HG02884 (cell line): Measurements from ENCODE around the gene STK32C.
"Not testable (repeated sequence)": the region's sequence is repeated elsewhere in the genome, so short reads cannot be mapped to it uniquely, and the experiment has no call there.

ENCODE experiments used
- ATAC-seq: cut with Tn5 transposase; IDR thresholded peaks from one replicate; pipeline ENCODE4 v1.9.1; 2021; ENCODE audit warnings: mild to moderate bottlenecking, moderate library complexity; ENCODE audit not compliant: unreplicated experiment

STK32C gene

GRCh38 chr10:132319853-132320653 lies 12.3 kb upstream of the STK32C start:
- peak; percentile 99 for ATAC-seq

GRCh38 chr10:132317477-132317876 lies 9.7 kb upstream of the STK32C start:
- ATAC-seq, result not testable (repeated sequence)

GRCh38 chr10:132316133-132316532 lies 8.4 kb upstream of the STK32C start:
- no peak for ATAC-seq

GRCh38 chr10:132314881-132315280 lies 7.1 kb upstream of the STK32C start:
- not testable (repeated sequence) for ATAC-seq

- ATAC-seq, result no peak
These were observed 6.6 kb upstream of the STK32C start for GRCh38 chr10:132314336-132314735.

GRCh38 chr10:132313865-132314264 lies 6.1 kb upstream of the STK32C start:
- ATAC-seq, result no peak

GRCh38 chr10:132313305-132313704 lies 5.6 kb upstream of the STK32C start:
- ATAC-seq, result no peak

GRCh38 chr10:132311338-132311939 lies 3.7 kb upstream of the STK32C start:
- no peak for ATAC-seq

- ATAC-seq, result no peak
These were observed 3.1 kb upstream of the STK32C start for GRCh38 chr10:132310701-132311337.

- no peak for ATAC-seq
These were observed 2.3 kb upstream of the STK32C start for GRCh38 chr10:132309879-132310591.

GRCh38 chr10:132309471-132309865 lies 1.7 kb upstream of the STK32C start:
- ATAC-seq, result no peak

- ATAC-seq, result no peak
These were observed 1.1 kb upstream of the STK32C start for GRCh38 chr10:132308587-132309470.

GRCh38 chr10:132306864-132307751 lies 642 bp downstream of the STK32C start:
- ATAC-seq, result peak; percentile 9

GRCh38 chr10:132306343-132306685 lies 1.4 kb downstream of the STK32C start:
- ATAC-seq, result no peak

- no peak for ATAC-seq
These were observed 2.0 kb downstream of the STK32C start for GRCh38 chr10:132305654-132306342.

GRCh38 chr10:132304756-132305509 lies 2.8 kb downstream of the STK32C start:
- no peak for ATAC-seq

GRCh38 chr10:132303361-132304115 lies 4.2 kb downstream of the STK32C start:
- ATAC-seq, result no peak
